HUES64 (cell line): ENCODE results near the gene IGF1R.

Source experiments
- H3K27ac ChIP-seq: 2 replicates; pipeline ENCODE4 v1.7.0; 2013; ENCODE audit warnings: low read depth, low read length, inconsistent platforms
- H3K27me3 ChIP-seq: 2 replicates; pipeline ENCODE4 v1.6.1; 2013; ENCODE audit warnings: mild to moderate bottlenecking, low read length; ENCODE audit not compliant: insufficient read depth
- H3K36me3 ChIP-seq: 2 replicates; pipeline ENCODE4 v1.6.1; 2013; ENCODE audit warnings: mild to moderate bottlenecking, low read length; ENCODE audit not compliant: insufficient read depth
- H3K4me1 ChIP-seq: 2 replicates; pipeline ENCODE4 v1.6.1; 2013; ENCODE audit warnings: mild to moderate bottlenecking, low read length, moderate library complexity; ENCODE audit not compliant: insufficient read depth
- H3K4me3 ChIP-seq: 2 replicates; pipeline ENCODE4 v1.5.1; 2013; ENCODE audit warnings: mild to moderate bottlenecking, low read length, moderate library complexity
- H3K9ac ChIP-seq: 2 replicates; pipeline ENCODE4 v1.6.1; 2013; ENCODE audit warnings: mild to moderate bottlenecking, low read depth, low read length
- H3K9me3 ChIP-seq: 2 replicates; pipeline ENCODE4 v1.6.1; 2013; ENCODE audit warnings: low read depth, low read length; ENCODE audit not compliant: insufficient read depth
- WGBS: fragments of 150-250, 120-280 bp; methylation state at CpG from one replicate; pipeline ENCODE4 v1.1.7; 2013; ENCODE audit warnings: missing lambda C conversion rate; 5-methylcytosine and 5-hydroxymethylcytosine counted together

Gene IGF1R

DNA sequence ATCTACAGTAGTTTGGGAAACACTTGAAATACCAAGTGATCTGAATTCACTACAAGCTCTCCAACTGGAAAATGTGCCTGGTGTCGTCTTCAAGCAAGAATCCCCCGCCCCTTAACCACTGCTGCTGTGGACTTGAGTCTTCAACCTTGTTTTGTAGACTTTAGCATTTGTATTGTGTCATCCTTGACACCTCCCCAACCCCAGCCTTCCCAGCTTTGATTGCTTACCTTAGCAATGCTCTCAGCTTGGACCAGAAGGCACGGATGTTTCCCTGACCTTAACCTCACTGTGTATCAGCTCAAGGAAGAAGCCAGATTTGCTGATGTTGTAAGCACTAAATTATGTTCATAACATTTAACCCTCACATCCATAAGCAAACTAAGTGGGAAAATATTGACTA lies 146.4 kb downstream of the IGF1R start:
- no peaks in the 10 kb centered on the region for H3K27me3 ChIP-seq
- H3K27ac ChIP-seq, result no peak overlapping the region
- H3K9me3 ChIP-seq, result no peaks in the 10 kb centered on the region
- no peak overlapping the region for H3K4me3 ChIP-seq
- no peak overlapping the region for H3K9ac ChIP-seq
- WGBS, result 47% methylated on average over 3 of the region's 3 CpGs
- peaks cover 79% of the 10 kb centered on the region for H3K4me1 ChIP-seq
- H3K36me3 ChIP-seq, result no peaks in the 10 kb centered on the region

DNA sequence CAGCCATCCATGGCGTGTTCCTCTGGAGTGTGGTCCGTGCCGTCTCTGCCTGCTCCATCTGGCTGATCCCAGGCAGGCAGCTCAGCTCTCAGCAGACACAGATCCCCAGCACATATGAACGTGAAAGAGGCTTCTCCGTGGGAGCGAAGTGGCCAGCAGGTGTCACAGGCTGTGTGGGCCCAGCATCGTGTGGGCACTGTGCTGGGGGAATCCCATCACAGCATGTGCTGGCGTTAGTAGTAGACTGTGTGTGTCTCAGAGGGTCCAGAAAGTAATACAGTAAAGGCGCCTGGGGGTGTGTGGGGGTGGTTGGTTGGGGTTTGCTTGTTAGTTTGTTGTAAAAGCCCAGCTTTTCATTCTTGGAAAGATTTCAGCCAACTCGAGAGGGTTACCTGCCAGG lies 147.6 kb downstream of the IGF1R start:
- 80% methylated on average over 10 of the region's 10 CpGs for WGBS
- H3K27me3 ChIP-seq, result no peaks in the 10 kb centered on the region
- H3K9ac ChIP-seq, result no peak overlapping the region
- no peaks in the 10 kb centered on the region for H3K36me3 ChIP-seq
- H3K4me1 ChIP-seq, result peaks cover 77% of the 10 kb centered on the region
- no peak overlapping the region for H3K4me3 ChIP-seq
- no peaks in the 10 kb centered on the region for H3K9me3 ChIP-seq
- H3K27ac ChIP-seq, result no peak overlapping the region

DNA sequence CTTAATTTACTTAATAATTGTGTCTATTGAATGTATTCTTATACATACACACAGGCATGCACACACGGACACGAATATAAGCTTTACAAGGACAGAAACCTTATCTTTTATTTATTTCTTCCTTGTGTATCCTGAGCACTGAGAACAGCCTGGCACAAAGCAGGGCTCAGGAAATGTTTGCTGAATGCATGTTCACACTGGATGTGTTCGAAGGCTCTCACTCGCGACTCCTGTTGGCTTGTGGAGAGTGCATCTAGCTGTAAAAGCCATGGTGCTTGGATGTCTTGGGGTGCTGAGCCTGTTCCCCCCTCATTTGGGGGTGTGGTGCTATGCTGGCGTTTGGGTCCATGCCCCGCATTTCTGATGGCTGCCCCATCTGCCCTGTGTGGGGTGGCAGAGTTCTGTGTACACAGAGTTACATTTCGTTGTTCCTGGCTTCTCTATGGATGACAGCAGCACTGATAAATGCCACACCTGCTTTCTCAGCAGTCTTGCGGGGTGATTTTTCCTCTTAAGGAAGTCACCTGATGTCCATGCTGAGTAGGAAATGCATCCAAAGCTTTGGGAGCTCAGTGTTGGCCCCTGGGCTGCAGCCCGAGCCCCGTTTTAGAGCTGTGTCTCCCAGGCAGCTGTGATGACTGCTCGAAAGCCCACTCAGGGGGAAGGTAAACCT lies 148.5 kb downstream of the IGF1R start:
- Histone ChIP-seq H3K9ac (no peak overlapping the region), H3K27me3 (no peaks in the 10 kb centered on the region), H3K4me1 (peaks cover 78% of the 10 kb centered on the region), H3K36me3 (no peaks in the 10 kb centered on the region), H3K4me3 (no peak overlapping the region), H3K27ac (no peak overlapping the region), H3K9me3 (no peaks in the 10 kb centered on the region)
- 85% methylated on average over 12 of the region's 12 CpGs for WGBS

DNA sequence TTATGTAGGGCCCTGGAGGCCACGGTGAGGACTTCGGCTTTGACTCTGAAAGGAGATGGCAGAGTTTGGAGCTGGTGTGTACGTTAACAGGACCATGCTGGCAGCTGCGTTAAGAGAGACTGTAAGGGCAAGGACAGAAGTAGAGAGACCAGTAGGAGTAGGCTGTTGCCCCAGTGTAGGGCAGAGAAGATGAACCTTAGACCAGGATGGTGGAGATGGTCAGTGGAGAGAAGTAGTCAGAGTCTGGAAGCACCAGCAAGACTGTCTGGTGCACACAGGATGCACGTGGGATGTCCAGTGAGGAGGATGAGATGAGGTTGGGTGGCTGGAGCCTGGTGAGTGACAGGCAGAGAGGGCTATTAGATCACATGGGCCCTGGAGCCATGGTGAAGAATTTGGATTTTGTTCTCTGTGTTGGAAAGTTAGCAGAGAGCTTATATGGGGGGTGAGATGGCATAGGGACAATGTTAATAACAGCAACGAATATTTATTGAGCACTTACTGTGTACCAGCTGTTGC lies 150.1 kb downstream of the IGF1R start:
- H3K4me1 ChIP-seq, result peaks cover 77% of the 10 kb centered on the region
- no peak overlapping the region for H3K27ac ChIP-seq

DNA sequence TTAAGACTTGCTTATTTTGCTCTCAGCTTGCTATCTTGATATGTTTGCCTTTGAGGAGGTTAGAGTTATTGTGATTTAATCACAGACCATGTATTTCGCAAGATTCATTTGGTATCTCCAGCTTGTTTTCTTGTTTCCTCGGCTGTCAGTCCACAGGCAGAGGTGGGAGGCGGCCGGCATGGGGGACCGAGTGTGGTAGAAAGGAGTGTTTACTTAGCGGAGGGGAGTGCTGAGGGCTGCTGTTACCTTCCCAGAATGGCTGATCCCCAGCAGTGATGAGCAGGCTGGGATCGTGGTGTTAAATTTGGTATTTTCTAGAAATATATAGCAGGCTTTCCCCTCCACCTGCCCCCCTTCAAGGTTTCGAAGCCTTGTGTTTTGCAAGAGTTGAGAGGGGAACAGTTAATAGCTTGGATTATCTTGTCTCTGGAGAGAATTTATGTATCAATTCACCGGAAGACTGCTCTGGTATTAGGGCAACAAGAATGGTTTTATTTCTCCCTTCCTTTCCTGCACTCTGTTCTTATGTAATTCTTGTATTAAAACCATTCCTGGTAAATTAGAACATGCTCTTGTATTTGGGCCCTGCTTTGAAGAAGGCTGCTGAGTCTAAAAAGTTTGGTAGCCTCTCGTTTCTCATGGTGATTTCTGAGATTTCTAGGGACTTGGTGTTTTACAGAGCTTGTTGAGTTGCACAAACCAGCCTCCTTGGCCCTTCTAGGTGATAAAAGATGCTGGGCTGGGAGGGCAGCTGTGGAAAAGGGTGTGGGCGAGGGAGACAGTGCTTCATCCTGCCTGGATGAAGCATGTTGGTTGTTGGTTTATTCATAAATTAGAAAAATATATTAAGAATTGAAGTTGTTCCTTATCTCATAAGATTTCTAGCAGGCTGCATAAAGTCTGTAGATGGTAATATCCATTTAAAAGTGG lies 151.4 kb downstream of the IGF1R start:
- WGBS, result 9% methylated on average over 9 of the region's 11 CpGs
- Histone ChIP-seq H3K4me3 (peak overlapping the region; percentile 42), H3K27ac (peak overlapping the region; percentile 76)

More for the DNA sequence above, 150.1 kb downstream of the IGF1R start:
- Histone ChIP-seq H3K4me3 (no peak overlapping the region), H3K9me3 (no peaks in the 10 kb centered on the region), H3K9ac (no peak overlapping the region), H3K36me3 (no peaks in the 10 kb centered on the region), H3K27me3 (no peaks in the 10 kb centered on the region)
- 87% methylated on average over 6 of the region's 6 CpGs for WGBS

DNA sequence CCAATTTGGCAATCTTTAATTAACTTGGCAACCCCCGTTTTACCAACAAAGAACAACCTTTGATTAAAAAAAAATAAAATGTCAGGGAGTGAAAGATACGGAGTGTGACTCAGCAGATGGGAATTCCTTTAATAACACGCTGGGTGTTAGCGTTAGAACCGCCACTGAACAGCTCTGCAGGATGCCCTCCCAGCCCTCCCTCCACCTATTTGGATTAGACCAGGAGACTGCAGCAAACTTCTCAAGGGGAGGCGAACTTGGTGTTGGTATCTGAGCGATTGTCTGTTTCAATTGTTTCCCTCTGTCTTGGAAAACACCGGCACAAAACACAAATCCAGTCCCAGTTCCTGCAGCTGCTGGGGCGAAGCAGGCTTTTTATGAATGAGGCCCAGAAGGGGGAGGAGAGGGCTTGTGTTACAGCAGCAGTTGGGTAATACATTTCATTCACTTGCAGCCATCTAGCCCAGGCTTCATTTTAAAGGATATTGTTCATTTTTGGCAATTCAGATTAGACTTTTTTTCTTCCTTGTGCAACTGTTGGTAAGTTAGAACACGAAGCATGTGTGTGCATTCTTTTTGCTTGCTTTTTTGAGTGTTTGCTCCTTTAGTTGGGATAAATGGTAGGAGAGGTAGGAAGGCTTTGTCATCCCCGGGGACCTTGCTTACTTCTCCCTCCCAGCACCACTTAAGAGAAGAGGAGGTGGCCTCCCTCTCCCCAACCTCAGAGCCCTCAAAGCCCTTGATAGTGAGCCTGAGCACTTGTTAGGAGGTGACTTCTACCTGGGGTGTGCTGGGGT lies 152.3 kb downstream of the IGF1R start:
- peak overlapping the region; percentile 97 for H3K27ac ChIP-seq
- 2% methylated on average over 9 of the region's 11 CpGs for WGBS
- peak overlapping the region; percentile 67 for H3K9ac ChIP-seq
- H3K36me3 ChIP-seq, result no peaks in the 10 kb centered on the region
- no peaks in the 10 kb centered on the region for H3K9me3 ChIP-seq
- H3K27me3 ChIP-seq, result no peaks in the 10 kb centered on the region
- H3K4me1 ChIP-seq, result peaks cover 66% of the 10 kb centered on the region
- peak overlapping the region; percentile 42 for H3K4me3 ChIP-seq

More for the DNA sequence above, 151.4 kb downstream of the IGF1R start:
- H3K9me3 ChIP-seq, result no peaks in the 10 kb centered on the region
- H3K36me3 ChIP-seq, result no peaks in the 10 kb centered on the region
- no peaks in the 10 kb centered on the region for H3K27me3 ChIP-seq
- peak overlapping the region; percentile 30; the same call in 1 of the 2 replicates for H3K9ac ChIP-seq
- peaks cover 65% of the 10 kb centered on the region for H3K4me1 ChIP-seq

DNA sequence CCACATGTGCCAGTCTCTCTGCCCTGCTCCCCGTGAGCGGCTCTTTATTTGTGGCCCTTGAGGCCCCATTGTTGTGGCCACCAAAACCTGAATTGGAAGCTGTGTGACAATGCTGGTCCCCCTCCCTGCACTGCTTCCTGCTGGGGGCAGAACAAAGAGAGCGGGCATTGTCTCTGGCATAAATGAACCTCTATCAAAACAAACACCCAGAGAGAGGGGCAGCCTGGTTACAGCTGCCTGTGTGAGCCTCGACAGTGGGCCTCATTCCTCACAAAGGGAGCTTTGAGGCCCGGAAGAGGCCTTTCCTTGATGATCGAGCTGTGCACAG lies 152.9 kb downstream of the IGF1R start:
- Histone ChIP-seq H3K36me3 (no peaks in the 10 kb centered on the region), H3K27me3 (no peaks in the 10 kb centered on the region), H3K9ac (peak overlapping the region; percentile 67), H3K4me3 (peak overlapping the region; percentile 38), H3K4me1 (peaks cover 69% of the 10 kb centered on the region), H3K9me3 (no peaks in the 10 kb centered on the region), H3K27ac (peak overlapping the region; percentile 97)
- 16% methylated on average over 6 of the region's 6 CpGs for WGBS

DNA sequence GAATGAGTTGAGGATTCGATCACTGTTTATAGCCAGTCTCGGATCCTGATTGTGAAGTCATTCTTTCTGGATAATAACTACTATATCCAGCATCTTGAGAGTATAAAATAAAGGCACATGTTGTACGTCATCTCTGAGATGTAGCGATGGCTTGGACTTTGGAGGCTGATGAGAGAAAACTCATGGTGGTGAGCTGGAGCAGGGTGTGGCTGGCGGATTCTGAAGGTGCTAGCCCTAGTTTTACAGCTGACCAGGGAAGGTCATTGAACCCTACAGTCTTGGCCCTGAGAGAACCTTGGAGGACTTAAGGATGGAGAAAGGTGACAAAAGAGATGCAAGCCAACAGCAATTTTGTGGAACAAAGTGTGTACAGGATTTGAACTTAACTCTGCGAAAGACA lies 153.8 kb downstream of the IGF1R start:
- no peaks in the 10 kb centered on the region for H3K36me3 ChIP-seq
- peaks cover 59% of the 10 kb centered on the region for H3K4me1 ChIP-seq
- no peaks in the 10 kb centered on the region for H3K9me3 ChIP-seq
- H3K9ac ChIP-seq, result no peak overlapping the region
- no peak overlapping the region for H3K4me3 ChIP-seq
- H3K27ac ChIP-seq, result peak overlapping the region; percentile 97; the same call in 1 of the 2 replicates
- WGBS, result 95% methylated on average over 6 of the region's 6 CpGs
- H3K27me3 ChIP-seq, result no peaks in the 10 kb centered on the region

DNA sequence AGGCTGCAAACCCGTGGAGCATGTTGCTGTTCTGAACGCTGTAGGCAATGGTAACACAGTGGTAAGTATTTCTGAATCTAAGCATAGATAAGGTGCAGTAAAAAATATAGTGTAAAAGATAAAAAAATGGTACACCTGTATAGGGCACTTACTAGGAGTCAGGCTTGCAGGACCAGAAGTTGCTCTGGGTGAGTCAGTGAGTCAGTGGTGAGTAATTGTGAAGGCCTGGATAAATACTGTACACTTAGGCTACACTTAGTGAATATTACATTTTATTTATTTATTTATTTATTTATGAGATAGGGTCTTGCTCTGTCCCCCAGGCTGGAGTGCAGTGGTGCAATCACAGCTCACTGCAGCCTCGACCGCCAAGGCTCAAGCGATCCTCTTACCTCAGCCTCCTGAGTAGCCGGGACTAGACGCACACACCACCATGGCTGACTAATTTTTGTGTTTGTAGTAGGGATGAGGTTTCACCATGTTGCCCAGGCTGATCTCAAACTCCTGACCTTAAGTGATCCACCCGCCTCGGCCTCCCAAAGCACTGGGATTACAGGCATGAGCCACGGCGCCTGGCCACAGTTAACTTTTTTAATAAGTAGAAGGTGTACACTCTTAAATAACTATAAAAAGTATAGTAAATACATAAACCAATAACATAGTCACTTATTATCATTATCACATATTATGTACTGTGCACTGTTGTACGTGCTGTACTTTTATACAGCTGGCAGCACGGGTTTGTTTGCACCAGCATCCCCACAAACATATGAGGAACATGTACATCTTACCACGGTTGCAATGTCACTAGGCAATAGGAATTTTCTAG lies 155.1 kb downstream of the IGF1R start:
- 96% methylated on average over 12 of the region's 14 CpGs for WGBS
- peaks cover 53% of the 10 kb centered on the region for H3K4me1 ChIP-seq

DNA sequence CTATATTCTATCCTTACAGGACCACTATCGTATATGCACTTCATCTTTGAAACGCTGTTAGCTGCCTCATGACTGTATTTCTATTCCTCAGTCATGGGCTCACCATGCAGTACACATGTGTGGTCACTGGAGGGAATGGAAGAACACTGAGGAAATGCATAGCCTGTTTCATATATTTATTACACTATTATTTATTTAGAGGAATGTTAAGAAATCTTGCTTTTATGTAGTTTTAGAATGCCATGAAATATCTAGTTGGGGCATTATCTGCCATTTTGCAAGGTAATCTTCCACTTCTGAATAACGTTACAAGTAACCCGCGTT lies 155.7 kb downstream of the IGF1R start:
- no peak overlapping the region for H3K4me3 ChIP-seq
- no peak overlapping the region for H3K9ac ChIP-seq
- H3K27me3 ChIP-seq, result no peaks in the 10 kb centered on the region
- H3K27ac ChIP-seq, result no peak overlapping the region
- H3K9me3 ChIP-seq, result no peaks in the 10 kb centered on the region
- H3K36me3 ChIP-seq, result no peaks in the 10 kb centered on the region
- H3K4me1 ChIP-seq, result peaks cover 49% of the 10 kb centered on the region
- 95% methylated on average over 5 of the region's 5 CpGs for WGBS

More for the DNA sequence above, 155.1 kb downstream of the IGF1R start:
- H3K9me3 ChIP-seq, result no peaks in the 10 kb centered on the region
- H3K27me3 ChIP-seq, result no peaks in the 10 kb centered on the region
- H3K4me3 ChIP-seq, result no peak overlapping the region
- no peak overlapping the region for H3K27ac ChIP-seq
- no peaks in the 10 kb centered on the region for H3K36me3 ChIP-seq
- no peak overlapping the region for H3K9ac ChIP-seq
